Activated CD8-positive, alpha-beta memory T cell treated with anti-CD3 and anti-CD28 coated beads for 48 hours (primary cell): ENCODE results near the gene LRRFIP1.

ENCODE experiments used
- DNase-seq, 3 experiments: peaks; one replicate each; pipeline ENCODE4 v3.0.0-alpha.2; 2020; ENCODE audit warnings: low read depth in 2 of 3, low spot score in 2 of 3

LRRFIP1 gene

GRCh38 chr2:237701033-237701858, 73.9 kb downstream of the LRRFIP1 start:
- DNase-seq, result no peak

- no peak for DNase-seq
Measured at GRCh38 chr2:237701859-237702390, 74.5 kb downstream of the LRRFIP1 start.

GRCh38 chr2:237702441-237703391, 75.3 kb downstream of the LRRFIP1 start:
- no peak for DNase-seq

GRCh38 chr2:237704501-237705434, 77.4 kb downstream of the LRRFIP1 start:
- DNase-seq, result no peak

- no peak for DNase-seq
Measured at GRCh38 chr2:237706257-237706656, 78.9 kb downstream of the LRRFIP1 start.

GRCh38 chr2:237708065-237708398, 80.6 kb downstream of the LRRFIP1 start:
- no peak for DNase-seq

GRCh38 chr2:237708491-237708890, 81.1 kb downstream of the LRRFIP1 start:
- no peak for DNase-seq

- no peak for DNase-seq
Measured at GRCh38 chr2:237708961-237709360, 81.6 kb downstream of the LRRFIP1 start.

GRCh38 chr2:237711458-237712150, 84.2 kb downstream of the LRRFIP1 start:
- DNase-seq, result no peak

GRCh38 chr2:237712477-237713377, 85.3 kb downstream of the LRRFIP1 start:
- no peak for DNase-seq

GRCh38 chr2:237714690-237715458, 87.5 kb downstream of the LRRFIP1 start:
- DNase-seq, result no peak

- DNase-seq, result no peak
Measured at GRCh38 chr2:237715459-237715947, 88.1 kb downstream of the LRRFIP1 start.

- no peak for DNase-seq
Measured at GRCh38 chr2:237716011-237716410, 88.6 kb downstream of the LRRFIP1 start.

- DNase-seq, result no peak
Measured at GRCh38 chr2:237717366-237718276, 90.2 kb downstream of the LRRFIP1 start.

GRCh38 chr2:237718277-237718634, 90.9 kb downstream of the LRRFIP1 start:
- DNase-seq, result no peak

- no peak for DNase-seq
Measured at GRCh38 chr2:237720444-237720843, 93.1 kb downstream of the LRRFIP1 start.

- no peak for DNase-seq
Measured at GRCh38 chr2:237720957-237721356, 93.6 kb downstream of the LRRFIP1 start.
